GM21381 (cell line): ENCODE data around the gene SEMA3D.

Experiments
- ATAC-seq: cut with Tn5 transposase; IDR thresholded peaks from one replicate; pipeline ENCODE4 v1.9.1; 2021; ENCODE audit warnings: mild to moderate bottlenecking, moderate library complexity; ENCODE audit not compliant: unreplicated experiment

SEMA3D gene

DNA sequence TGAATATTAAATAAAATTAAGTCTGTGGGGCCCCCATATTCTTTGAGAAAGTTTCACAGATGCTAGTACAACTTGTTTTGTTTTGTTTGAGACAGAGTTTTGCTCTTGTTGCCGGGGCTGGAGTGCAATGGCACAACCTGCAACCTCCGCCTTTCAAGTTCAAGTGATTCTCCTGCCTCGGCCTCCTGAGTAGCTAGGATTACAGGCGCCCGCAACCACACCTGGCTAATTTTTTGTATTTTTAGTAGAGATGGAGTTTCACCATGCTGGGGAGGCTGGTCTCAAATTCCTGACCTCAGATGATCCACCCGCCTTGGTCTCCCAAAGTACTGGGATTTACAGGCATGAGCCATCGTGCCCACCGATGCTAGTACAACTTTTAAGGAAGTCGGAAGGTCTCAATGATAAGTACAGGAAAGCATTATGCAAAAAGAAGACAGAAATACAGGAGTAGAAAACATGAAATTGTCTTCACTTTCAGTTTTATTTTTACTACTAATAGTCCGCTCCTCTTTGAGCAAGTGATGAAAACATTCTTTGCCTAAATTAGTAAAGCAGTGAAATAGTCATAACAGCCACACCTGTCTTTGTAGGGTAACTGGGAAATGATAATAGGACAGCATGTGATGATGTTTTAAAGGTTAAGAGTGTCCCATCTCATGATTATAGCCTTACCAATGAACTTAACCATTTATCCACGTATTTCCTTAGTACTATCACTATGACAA, 147.5 kb downstream of the SEMA3D start:
- peak; percentile 68 for ATAC-seq

DNA sequence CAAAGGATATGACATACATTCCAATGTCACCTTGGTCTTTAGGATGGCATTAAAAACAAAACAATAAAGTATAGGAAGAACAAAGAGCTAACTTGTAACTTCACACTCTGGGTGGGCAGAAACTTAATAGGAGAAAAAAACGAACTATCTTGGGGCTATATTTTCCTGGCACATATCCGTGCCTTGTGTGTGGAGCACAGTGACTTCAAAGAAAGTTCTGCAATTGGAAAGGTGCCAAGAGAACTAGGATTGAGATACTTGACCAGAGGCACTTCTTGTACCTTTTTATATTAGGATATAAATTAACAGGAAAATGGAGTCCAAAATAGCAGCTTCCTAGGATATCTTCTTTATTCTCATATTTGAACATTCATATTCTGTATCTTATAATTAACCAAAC, 148.4 kb downstream of the SEMA3D start:
- ATAC-seq, result no peak

DNA sequence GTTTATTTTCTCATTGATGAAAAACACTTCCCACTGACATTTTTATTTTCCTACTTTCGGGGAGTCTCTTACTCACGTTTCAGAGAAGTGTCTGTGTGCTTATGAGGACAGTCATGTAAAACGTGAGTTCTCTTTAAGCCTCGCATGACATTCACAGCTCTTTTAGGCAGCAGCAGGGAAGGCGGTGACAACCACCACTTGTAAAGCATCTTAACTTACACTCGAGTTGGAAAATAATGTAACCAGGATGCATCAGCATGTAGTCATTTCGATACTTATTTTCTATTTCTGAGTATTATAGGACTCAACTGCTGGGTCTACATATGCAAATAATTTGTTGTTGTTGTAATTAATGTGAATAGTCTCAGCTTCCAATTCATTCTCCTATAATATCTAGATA, 153.6 kb downstream of the SEMA3D start:
- ATAC-seq, result no peak

DNA sequence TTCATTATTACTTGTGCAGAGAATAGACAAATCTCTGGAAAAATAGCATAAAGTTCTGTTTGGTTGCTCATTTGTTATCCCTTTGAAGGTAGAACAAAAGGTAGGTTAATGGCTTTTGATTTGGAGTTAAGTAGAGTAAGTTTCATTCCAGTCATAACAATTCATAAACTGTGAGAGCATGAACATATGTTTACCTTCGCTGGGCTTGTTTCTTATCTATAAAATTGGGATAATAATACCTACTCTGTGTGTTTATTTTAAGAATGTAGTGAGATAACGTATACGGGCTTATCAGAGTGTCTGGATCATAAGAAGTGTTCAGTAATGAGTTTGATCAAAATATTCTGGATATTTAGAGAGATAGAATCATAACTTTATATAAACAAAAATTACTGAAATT, 155.4 kb downstream of the SEMA3D start:
- no peak for ATAC-seq

DNA sequence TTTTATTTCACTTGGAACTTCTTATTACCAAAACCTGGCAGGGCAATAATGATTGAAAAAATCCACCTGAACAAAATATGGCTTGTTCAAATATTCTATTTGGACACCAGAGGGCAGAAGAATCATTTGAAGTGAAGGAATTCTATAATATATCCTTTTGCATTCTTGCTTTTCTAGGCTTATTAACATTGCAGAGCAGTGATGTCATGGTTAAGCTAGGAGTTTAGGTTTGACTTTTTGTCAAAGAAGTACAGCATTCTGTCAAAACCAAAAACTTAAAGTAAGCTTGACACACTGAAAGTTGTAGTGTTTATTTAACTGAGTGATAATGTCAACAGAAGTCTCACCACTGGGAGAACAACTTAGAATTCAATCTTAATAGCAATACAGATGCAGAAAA, 156.0 kb downstream of the SEMA3D start:
- no peak for ATAC-seq

DNA sequence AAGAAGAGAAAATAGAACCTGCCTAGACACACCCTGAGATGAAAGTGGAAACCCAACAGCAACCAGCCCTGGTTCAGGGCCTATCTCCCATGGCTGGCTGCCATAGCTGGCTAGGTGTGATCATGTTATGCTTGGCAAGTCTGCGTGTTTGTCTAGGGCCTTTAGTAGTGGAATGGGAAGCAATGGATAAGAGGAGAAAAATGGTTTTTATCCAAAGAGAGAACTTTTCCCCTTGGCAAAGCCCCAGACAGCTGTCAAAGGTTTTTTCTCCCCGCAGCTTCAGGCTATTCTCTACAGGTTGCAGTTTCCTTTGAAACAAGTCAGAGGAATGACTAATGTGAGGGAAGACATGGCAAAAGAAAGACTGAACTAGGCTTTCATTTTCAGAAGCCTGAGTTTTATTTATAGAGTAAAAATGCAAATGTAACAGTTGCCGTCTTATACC, 161.5 kb downstream of the SEMA3D start:
- ATAC-seq, result peak; percentile 67

DNA sequence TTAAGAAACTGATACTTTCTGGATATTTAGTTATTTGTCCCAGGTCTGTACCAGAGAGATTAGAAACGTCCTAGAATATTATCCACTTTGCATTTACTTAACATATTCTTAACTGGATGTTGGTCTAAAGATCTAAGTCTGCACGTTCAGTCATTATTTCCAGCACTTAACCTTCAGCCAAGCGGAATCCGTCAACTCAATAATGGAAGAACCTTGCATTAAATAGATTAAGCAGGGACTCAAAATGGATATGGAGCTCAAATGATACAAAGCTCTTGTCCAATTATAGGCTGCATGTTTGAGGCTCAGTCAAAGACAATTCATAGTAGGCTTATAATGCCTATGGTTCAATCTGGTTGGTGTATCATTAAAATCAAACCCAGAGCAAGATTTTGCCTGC, 162.9 kb downstream of the SEMA3D start:
- no peak for ATAC-seq

DNA sequence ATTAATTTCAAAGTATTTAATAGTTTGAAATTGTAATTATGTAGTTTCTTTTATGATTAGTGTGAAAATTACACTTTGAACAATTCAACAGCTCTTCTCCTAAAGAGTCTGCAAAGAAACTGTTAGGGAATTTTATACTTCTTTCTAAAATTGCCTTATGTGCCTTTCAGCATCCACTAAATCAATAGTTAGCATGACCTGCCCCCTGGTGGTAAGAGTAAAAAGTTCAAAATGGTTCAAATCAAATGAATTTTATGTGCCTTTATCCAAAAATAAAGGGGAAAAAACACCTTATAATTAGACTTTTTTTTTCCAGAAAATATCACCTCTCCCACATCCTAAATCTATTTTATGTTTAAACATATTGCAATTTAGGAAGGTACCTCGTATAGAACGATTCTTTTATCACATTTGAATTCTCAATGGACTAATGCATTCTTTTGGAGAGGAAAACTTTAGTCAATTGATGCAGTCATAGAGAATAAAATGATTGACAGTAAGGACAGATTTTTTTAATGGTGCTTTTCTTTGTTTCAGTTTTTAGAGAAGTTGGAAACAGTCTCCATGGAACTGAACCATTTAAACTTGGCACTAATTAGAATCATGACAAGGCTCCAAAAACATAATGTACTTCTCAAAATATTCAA, 163.7 kb downstream of the SEMA3D start:
- ATAC-seq, result no peak

DNA sequence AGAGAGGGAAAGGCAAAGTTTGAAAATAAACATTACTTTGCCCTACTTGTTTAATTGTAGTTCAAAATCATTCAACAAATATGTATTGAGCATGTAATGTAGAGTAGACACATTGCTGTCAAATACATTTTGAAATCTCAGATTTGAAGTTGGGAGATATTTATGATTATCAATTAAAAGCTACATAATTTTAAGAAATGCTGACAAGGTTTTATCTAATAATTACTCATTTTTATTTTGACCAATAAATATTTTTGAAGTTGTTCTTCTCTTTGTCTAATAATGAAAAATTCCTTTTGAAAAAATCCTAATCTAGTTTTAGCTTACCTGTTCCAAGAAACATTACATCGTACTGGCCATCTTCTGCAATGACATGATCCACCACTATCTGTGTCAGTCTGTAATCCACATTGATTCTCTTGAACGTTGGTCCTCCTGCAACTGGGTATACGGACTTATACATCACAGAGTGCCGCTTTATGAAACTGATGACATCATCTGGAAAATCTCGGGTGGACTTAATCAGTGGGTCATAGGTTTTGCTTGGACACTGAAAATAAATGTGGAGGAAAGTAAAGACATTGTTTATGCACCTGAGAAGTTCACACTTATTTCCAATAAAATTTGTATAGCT, 164.7 kb downstream of the SEMA3D start:
- ATAC-seq, result no peak

DNA sequence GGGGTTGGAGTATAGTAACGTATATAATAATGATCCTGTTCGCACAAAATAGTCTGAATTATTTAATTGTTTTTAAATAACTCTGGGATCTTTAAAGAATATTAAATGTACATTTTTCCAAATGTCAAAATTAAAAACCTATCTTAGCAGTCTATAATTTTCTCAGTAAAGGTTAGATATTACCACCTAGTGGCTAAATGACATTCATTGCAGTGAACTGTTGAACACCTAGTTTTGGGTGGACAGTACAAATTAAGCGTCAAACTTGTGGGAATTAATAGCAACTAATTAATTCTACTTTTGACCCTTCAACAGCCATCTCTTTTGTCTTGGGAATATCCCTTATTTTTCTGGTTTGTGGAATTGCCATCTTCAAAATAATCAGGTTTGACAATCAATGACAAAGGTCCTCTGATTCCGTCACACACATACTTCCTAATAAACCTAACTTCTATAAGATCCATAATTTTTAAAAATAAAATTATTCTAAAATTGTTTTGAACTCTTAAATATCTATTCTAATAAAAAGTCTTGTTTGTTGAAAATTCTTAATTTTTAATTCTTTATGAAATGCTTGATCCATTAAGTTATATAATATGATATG, 165.7 kb downstream of the SEMA3D start:
- no peak for ATAC-seq

DNA sequence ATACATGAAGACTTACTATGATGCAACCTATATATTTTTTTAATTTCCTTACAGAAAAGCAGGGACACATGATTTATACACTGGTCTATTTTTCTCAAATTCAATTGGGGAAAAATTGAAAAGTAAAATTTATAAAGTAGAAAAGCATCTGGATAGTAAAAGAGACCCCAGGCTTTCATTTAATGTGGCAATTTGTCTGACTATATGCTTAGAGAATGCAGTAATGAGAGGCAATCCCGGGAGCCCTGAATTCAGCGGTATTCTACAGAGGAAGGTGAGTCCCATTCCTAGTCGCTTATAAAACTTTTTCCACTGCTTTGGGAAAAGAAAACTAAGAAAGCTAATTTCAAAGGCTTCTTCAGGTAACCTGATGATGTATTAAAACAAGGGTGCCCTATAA, 167.1 kb downstream of the SEMA3D start:
- no peak for ATAC-seq

DNA sequence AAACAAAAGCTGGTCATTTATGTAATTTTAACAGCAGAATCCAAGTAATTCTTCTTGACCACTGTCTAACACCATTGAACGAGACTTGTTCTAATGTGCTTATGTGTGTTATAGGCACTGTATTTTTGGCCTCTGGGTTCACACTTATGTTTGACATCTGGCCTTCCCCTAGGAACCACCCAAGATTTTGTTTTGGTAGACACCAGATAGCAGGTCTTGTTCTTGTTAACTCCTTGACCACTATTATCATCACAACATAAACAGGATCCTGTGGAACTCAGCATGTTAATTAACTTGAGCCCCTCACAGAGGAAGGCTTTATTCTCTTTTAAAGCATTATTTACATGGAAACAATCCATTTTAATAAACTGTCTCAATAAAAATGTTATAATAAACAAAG, 167.7 kb downstream of the SEMA3D start:
- no peak for ATAC-seq

DNA sequence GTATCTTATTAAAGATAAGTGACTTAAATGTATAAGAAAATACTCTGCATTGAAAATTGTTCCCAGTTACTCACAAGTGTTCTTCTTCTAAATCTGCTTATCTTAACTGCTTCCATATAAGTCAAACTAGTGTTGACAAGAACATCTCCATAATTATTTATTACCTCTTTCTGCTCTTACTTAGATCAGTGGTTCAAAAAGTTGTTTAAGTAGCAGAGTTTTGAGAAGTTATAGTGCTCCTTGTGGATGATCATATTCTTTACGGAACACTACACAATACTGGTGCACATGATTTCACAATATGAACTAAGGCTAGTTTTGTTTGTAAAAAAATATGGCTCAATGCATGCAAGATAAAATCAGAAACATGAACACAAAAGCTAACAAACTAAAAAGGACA, 168.4 kb downstream of the SEMA3D start:
- no peak for ATAC-seq

DNA sequence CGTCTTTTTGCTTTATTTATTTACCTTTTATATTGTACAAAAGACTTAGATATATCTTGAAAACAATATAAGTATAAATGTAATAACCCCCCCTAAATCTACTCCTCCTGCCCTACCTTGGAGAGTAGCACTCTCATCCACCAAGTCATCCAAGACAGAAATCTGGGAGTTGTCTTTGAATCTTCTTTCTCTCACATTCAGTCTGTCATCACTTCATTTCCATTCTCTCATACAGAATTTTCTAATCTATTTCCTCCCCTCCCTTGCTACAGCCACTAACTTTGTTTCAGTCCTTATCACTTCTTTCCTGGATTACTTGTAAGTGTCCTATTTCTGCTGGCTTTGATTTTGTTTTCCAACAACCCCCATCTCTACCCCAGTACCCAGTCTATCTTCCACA, 170.6 kb downstream of the SEMA3D start:
- no peak for ATAC-seq

DNA sequence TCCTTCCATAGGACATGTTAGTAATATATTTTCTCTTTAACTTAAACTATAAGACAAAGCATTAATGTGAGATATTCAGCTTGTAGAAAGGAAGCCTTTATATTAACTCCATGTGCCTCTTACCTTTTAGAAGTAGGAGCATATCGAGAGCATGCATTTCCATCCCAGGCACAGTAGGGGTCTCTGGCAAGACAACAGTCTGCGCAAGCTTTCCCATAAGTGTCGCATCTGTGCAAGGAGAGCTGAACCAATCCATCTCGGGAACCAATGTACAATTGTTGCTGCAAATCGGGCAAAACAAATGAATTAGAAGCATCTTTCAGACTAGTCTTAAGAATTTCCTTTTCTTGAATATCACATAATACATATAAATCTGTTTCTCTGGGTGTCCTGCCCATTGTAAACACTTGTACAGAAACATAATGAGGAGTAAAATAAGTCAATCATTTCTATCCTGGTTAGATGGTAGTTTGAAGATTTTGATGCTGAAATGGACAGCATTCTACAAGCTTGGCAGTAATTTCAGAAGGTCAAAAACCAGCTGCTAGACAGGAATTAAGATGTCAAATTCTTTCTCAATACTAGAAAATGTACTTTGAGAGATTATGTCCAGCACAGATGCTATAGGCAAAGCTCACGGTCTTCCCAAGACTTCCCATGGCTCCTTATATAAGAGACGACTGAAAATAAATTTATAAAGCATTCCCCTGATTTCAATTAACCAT, 171.8 kb downstream of the SEMA3D start:
- ATAC-seq, result no peak

DNA sequence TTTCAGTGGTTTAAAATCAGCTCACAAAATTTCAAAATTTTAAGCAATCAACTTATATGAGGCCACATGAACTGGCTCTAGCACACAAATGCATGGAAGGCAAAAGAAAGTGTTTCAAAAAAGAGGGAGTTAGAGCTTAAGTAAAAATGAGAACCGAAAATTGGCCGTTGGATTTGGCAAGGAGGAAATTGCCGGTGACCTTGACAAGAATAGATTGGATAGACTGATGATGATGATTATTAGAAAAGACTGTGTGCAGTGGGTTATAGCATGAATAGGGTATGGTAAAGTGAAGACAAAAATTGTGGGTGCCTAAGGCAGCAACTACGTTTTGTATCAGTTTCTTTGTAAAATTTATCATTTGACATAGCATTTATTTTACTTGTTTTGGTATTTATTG, 175.7 kb downstream of the SEMA3D start:
- no peak for ATAC-seq

DNA sequence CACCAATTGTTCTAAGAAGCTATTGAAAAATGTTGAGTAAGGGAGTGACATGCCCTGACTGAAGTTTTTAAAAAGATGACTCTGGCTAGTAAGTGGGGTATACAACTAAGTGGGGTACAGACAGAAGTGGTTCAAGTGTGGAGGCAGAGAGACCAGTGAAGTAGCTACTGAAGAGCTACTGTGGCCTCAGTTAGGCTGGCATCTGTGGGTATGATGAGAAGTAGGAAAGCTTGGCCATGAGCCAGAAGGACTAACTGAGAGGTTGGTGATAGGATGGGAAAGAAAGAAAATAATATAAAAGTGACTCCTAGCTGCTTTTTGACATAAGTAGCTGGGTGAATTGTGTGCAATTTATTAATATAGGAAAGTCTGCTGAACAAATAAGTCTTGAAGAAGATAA, 176.6 kb downstream of the SEMA3D start:
- ATAC-seq, result no peak

DNA sequence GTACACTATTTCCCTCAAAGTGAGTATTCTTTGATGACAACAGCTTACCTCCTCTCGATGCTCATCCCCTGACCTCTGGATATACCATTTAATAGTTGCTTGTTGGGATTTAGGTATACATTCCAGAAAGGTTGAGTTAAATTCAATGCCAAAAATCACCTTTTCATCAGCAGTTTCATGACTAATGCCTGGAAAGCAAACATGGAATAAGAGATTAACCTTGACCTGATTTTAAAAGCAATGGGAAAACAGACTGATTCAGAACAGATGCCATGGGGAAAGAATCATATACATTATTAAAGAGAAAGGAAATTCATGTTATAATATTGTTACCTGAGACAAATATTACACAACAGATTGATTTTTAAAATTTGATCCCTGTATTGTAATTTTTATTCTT, 180.1 kb downstream of the SEMA3D start:
- no peak for ATAC-seq

DNA sequence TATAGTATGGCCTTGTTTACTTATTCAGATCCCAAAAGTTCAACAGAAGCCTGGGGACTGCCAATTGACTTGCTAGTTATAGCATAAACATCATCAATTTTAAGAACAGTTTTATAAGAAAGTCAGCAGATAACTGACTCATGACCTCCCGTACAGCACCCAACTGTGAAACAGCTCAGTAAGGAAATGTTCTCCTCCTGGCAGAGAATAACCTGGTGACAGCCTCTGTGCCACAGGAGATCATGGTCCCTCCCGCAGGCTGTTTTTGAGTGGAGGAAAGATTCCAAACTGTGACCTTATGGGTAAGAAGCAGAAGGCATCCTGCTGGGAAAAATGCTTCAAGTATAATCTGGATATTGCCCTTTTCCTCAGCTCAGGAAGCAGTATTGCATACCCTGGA, 182.5 kb downstream of the SEMA3D start:
- no peak for ATAC-seq

DNA sequence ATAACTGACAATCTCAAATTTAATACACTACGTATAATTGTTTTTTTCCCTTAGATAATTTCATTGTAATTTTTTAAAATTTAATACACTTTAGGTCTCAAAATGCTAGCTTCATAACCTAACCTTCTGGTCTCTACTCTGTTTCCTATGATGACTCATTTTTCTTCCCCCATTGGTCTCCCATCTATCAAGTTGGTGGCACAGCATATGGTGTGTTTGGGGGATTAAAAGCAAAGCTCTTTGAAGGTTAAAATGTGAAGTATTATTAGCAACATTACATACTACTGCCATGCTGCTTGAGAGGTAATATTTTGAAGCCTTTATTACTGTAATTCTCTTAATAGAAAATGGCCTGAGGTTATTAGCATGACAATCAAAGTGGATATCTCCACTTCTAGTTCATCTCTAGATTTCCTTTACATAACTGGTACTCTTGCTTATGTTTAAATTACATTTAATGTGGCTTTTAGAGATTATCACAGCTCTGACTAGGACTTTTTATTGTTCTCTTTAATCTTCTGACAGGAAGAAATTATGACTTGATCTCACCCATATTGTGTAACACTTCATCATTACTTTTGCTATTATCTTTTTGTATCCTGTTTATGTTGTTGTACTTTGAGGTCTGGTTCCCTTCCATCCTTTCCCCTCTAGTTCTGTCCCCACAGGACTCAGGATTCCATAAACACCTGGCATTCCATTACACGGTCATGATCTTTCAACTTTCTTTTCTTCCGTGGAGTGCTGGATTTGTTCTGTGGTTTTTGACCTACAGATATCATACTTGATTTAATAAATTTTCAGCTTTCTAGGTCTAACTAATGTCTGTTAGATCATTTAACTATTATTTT, 185.1 kb downstream of the SEMA3D start:
- no peak for ATAC-seq
